IMR-90 (cell line): ENCODE measurements around the gene FAR2. TPM values are rescaled to one million over a fixed set of nuclear protein-coding genes. Genes with fewer than 3 reads are reported as not detected.
A peak's percentile ranks its signal among the peaks of the same experiment; 100 is the strongest.

Source experiments
- ATAC-seq: fragments of 200-7000 bp; cut with Tn5 transposase; 2 replicates; pipeline ENCODE4 v1.9.1; 2020; ENCODE audit warnings: low read depth, mild to moderate bottlenecking, moderate library complexity
- BruUV-seq: library from RNA; stranded (reverse); fragments of 400-500 nt; replicated peaks from 2 replicates; lab custom pipeline; 2021; lab: Mats Ljungman, UMichigan
- CTCF ChIA-PET: fragments of 300-600 bp; formaldehyde crosslinking; extraction: SDS; loops from one replicate; lab custom pipeline; 2021; ENCODE audit warnings: antibody characterized with exemption; lab: Yijun Ruan, JAX
- POLR2A ChIA-PET: fragments of 300-600 bp; sonication (Branson Sonifier 250); formaldehyde crosslinking; loops from one replicate; lab custom pipeline; 2022; ENCODE audit warnings: antibody characterized with exemption; ENCODE audit not compliant: unreplicated experiment; lab: Charles Lee
- DNase-seq: peaks from one replicate; pipeline ENCODE4 v3.0.0; 2013
- H2AFZ ChIP-seq: replicated peaks from 2 replicates; pipeline ENCODE3; 2013; ENCODE audit warnings: low read length, mild to moderate bottlenecking; ENCODE audit not compliant: poor library complexity
- H2AK5ac ChIP-seq: 2 replicates; pipeline ENCODE4 v1.6.1; 2013; ENCODE audit warnings: low read depth, low read length, inconsistent platforms
- H2AK9ac ChIP-seq: replicated peaks from 2 replicates; pipeline ENCODE3; 2013; ENCODE audit warnings: mild to moderate bottlenecking, low read depth, low read length, moderate library complexity; ENCODE audit not compliant: poor library complexity
- H2BK120ac ChIP-seq: 2 replicates; pipeline ENCODE4 v1.6.1; 2013; ENCODE audit warnings: low read depth, low read length, inconsistent platforms
- H2BK15ac ChIP-seq: 3 replicates; pipeline ENCODE4 v1.6.1; 2013; ENCODE audit warnings: low read depth, low read length, inconsistent platforms
- H2BK20ac ChIP-seq: 2 replicates; pipeline ENCODE4 v1.6.1; 2013; ENCODE audit warnings: low read depth, mild to moderate bottlenecking, inconsistent platforms, low read length, moderate library complexity
- H2BK5ac ChIP-seq: 2 replicates; pipeline ENCODE4 v1.6.1; 2013; ENCODE audit warnings: mild to moderate bottlenecking, low read depth, low read length, inconsistent platforms; ENCODE audit not compliant: poor library complexity, severe bottlenecking
- H3K14ac ChIP-seq: replicated peaks from 2 replicates; pipeline ENCODE4 v1.6.1; 2013; ENCODE audit warnings: low read depth, low read length, inconsistent platforms
- H3K18ac ChIP-seq: 2 replicates; pipeline ENCODE4 v1.6.1; 2013; ENCODE audit warnings: low read depth, low read length, control low read depth
- H3K23ac ChIP-seq: 2 replicates; pipeline ENCODE4 v1.6.1; 2013; ENCODE audit warnings: low read depth, low read length, inconsistent platforms
- H3K27ac ChIP-seq: 2 replicates; pipeline ENCODE4 v1.5.1; 2013; ENCODE audit warnings: mild to moderate bottlenecking, control low read depth, low read length; ENCODE audit not compliant: insufficient read depth
- H3K27me3 ChIP-seq: 2 replicates; pipeline ENCODE4 v1.6.1; 2013; ENCODE audit warnings: low read length; ENCODE audit not compliant: control insufficient read depth, insufficient read depth
- H3K36me3 ChIP-seq: 2 replicates; pipeline ENCODE4 v1.6.1; 2013; ENCODE audit warnings: low read length, mixed read lengths; ENCODE audit not compliant: control insufficient read depth, insufficient read depth
- H3K4ac ChIP-seq: 2 replicates; pipeline ENCODE4 v1.6.1; 2013; ENCODE audit warnings: low read depth, low read length, inconsistent platforms
- H3K4me1 ChIP-seq: 2 replicates; pipeline ENCODE4 v1.6.1; 2013; ENCODE audit warnings: low read length, mixed read lengths; ENCODE audit not compliant: control insufficient read depth, insufficient read depth
- H3K4me2 ChIP-seq: 2 replicates; pipeline ENCODE4 v1.6.1; 2013; ENCODE audit warnings: low read depth, mild to moderate bottlenecking, control low read depth, low read length, moderate library complexity
- H3K4me3 ChIP-seq: 2 replicates; pipeline ENCODE4 v1.5.1; 2013; ENCODE audit warnings: low read depth, mild to moderate bottlenecking, control low read depth, low read length, moderate library complexity; ENCODE audit not compliant: insufficient read depth
- H3K56ac ChIP-seq: 2 replicates; pipeline ENCODE4 v1.6.1; 2013; ENCODE audit warnings: low read length, inconsistent platforms; ENCODE audit not compliant: insufficient read depth; ENCODE audit errors: extremely low read depth
- H3K79me1 ChIP-seq, 2 experiments: 2 replicates each; pipeline ENCODE4 v1.6.1; 2013; ENCODE audit warnings: low read length in 2 of 2, inconsistent platforms in 1 of 2, low read depth in 1 of 2
- H3K9ac ChIP-seq: 2 replicates; pipeline ENCODE4 v1.6.1; 2013; ENCODE audit warnings: low read depth, low read length, control low read depth
- H3K9me1 ChIP-seq: 2 replicates; pipeline ENCODE4 v1.6.1; 2013; ENCODE audit warnings: low read length, inconsistent platforms; ENCODE audit not compliant: insufficient read depth
- H3K9me3 ChIP-seq: 2 replicates; pipeline ENCODE4 v1.6.1; 2013; ENCODE audit warnings: low read length; ENCODE audit not compliant: control insufficient read depth, insufficient read depth
- H4K20me1 ChIP-seq: 2 replicates; pipeline ENCODE4 v1.6.1; 2013; ENCODE audit warnings: low read length, inconsistent platforms; ENCODE audit not compliant: insufficient read depth
- H4K5ac ChIP-seq: 2 replicates; pipeline ENCODE4 v1.6.1; 2013; ENCODE audit warnings: mild to moderate bottlenecking, low read depth, low read length, control low read depth
- H4K8ac ChIP-seq, 2 experiments: 2 replicates each; pipeline ENCODE4 v1.6.1; 2013; ENCODE audit warnings: low read depth in 2 of 2, low read length in 2 of 2, control low read depth in 1 of 2, inconsistent platforms in 1 of 2
- H4K91ac ChIP-seq: 2 replicates; pipeline ENCODE4 v1.6.1; 2013; ENCODE audit warnings: low read depth, low read length, inconsistent platforms; ENCODE audit not compliant: insufficient read depth
- BHLHE40 ChIP-seq: fragments of 150-350 bp; IDR thresholded peaks from 2 replicates; pipeline ENCODE4 v1.6.1; 2016; ENCODE audit warnings: mild to moderate bottlenecking, low read depth, low read length
- CEBPB ChIP-seq: IDR thresholded peaks from 2 replicates; pipeline ENCODE4 v1.6.1; 2012; ENCODE audit warnings: low read depth, low read length, improper control_type of control experiment
- CHD1 ChIP-seq: IDR thresholded peaks from 2 replicates; pipeline ENCODE4 v1.6.1; 2012; ENCODE audit warnings: low read depth, low read length, improper control_type of control experiment
- FOS ChIP-seq: fragments of 150-350 bp; IDR thresholded peaks from 2 replicates; pipeline ENCODE4 v1.6.1; 2016; ENCODE audit warnings: low read depth, low read length
- MAFK ChIP-seq: IDR thresholded peaks from 2 replicates; pipeline ENCODE4 v1.6.1; 2012; ENCODE audit warnings: low read depth, low read length, improper control_type of control experiment
- MAZ ChIP-seq: IDR thresholded peaks from 2 replicates; pipeline ENCODE4 v1.6.1; 2012; ENCODE audit warnings: low read depth, mild to moderate bottlenecking, low read length, improper control_type of control experiment, moderate library complexity, borderline replicate concordance
- MXI1 ChIP-seq: IDR thresholded peaks from 2 replicates; pipeline ENCODE4 v1.6.1; 2012; ENCODE audit warnings: low read depth, mild to moderate bottlenecking, low read length, moderate library complexity, borderline replicate concordance
- NFE2L2 ChIP-seq: fragments of 150-350 bp; IDR thresholded peaks from 2 replicates; pipeline ENCODE4 v1.6.1; 2016; ENCODE audit warnings: low read depth, mild to moderate bottlenecking, low read length
- POLR2A ChIP-seq: IDR thresholded peaks from 2 replicates; pipeline ENCODE4 v1.6.1; 2012; ENCODE audit warnings: mild to moderate bottlenecking, low read depth, low read length
- RAD21 ChIP-seq: IDR thresholded peaks from 2 replicates; pipeline ENCODE4 v1.6.1; 2012; ENCODE audit warnings: low read length, improper control_type of control experiment
- RCOR1 ChIP-seq: IDR thresholded peaks from 2 replicates; pipeline ENCODE4 v1.6.1; 2012; ENCODE audit warnings: mild to moderate bottlenecking, low read length, improper control_type of control experiment; ENCODE audit not compliant: insufficient replicate concordance
- RFX5 ChIP-seq: IDR thresholded peaks from 2 replicates; pipeline ENCODE4 v1.8.0; 2012; ENCODE audit warnings: low read depth, mild to moderate bottlenecking, low read length, moderate library complexity
- SMC3 ChIP-seq: fragments of 150-350 bp; IDR thresholded peaks from 2 replicates; pipeline ENCODE4 v1.6.1; 2016; ENCODE audit warnings: low read depth, mild to moderate bottlenecking, antibody characterized with exemption, low read length, moderate library complexity
- WGBS, 2 experiments: methylation state at CpG; one replicate each; pipeline versions ENCODE4 v1.1.5 to v1.1.7; 2013; ENCODE audit warnings: missing lambda C conversion rate in 2 of 2; ENCODE audit not compliant: insufficient read length in 1 of 2; ENCODE audit errors: extremely low coverage in 2 of 2; 5-methylcytosine and 5-hydroxymethylcytosine counted together
- dilution Hi-C: fragments of 300-500 bp; cut with HindIII; formaldehyde crosslinking; loops from one replicate; pipeline ENCODE4 v1.14.3; 2018; ENCODE audit warnings: low sequenced_read_pairs; ENCODE audit not compliant: unreplicated experiment
- in situ Hi-C: fragments of 300-500 bp; cut with MboI; formaldehyde crosslinking; loops from 3 replicates; pipeline ENCODE4 v1.14.3; 2019; ENCODE audit warnings: low sequenced_read_pairs, inconsistent platforms, mixed read lengths
- intact Hi-C: fragments of 100-400 bp; cut with micrococcal nuclease; formaldehyde crosslinking; loops from 2 replicates; pipeline ENCODE4 v1.10.0; 2022
- polyA plus RNA-seq, 3 experiments: library from polyadenylated mRNA; depleted of rRNA; stranded (reverse); fragments of >200 nt; gene quantifications; 2 replicates each; pipeline ENCODE4 v1.2.3, GENCODE V29; 2012; ENCODE audit warnings: low replicate concordance in 1 of 3
- total RNA-seq: library from RNA; depleted of rRNA; stranded (reverse); fragments of >200 nt; gene quantifications from 2 replicates; pipeline ENCODE4 v1.2.3, GENCODE V29; 2012
- TF ChIP-seq, protein P1 (sequence below): fragments of 150-350 bp; IDR thresholded peaks from 2 replicates; pipeline ENCODE4 v1.6.1; 2017; ENCODE audit warnings: mild to moderate bottlenecking, antibody characterized with exemption, low read length, low read depth
- TF ChIP-seq, protein P2 (sequence below): fragments of 150-350 bp; IDR thresholded peaks from 2 replicates; pipeline ENCODE4 v1.6.1; 2016; ENCODE audit warnings: low read depth, mild to moderate bottlenecking, low read length, moderate library complexity, borderline replicate concordance
- TF ChIP-seq, protein P3 (sequence below): conservative IDR thresholded peaks from 2 replicates; pipeline ENCODE4 v1.5.1; 2012; ENCODE audit warnings: mild to moderate bottlenecking, low read depth, low read length, improper control_type of control experiment

FAR2 gene
- total and polyA plus RNA-seq, 2 of the 4 experiments (the other 2 are of a cell fraction), result 1.1 to 2.0 TPM

DNA sequence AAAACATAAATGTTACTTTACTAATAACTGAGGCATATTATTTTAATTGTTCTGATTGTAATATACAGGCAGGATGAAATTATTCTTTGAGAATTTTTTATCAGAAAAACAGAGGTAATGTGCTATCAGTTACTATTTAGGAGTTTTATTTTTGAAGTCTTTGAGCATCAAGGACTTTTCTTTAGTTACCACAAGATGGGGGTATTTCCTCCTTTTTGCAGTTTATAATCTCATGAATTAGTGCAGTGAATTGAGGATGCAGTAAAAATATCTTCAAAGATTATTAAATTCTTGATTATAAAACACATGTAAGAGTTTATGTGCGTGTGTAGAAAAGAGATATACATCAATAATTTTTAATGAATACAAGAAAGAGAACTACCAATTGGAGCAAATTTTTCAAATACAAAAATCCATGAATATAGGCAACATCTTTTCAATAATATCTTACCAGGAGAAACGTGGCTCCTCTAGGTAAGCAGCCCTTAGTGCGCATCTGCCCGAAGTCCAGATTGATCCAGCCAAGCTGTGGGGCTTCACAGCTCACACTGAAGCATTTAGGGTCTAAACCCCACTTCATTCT, 160.3 kb downstream of the FAR2 start:
- no peak overlapping the region for H2BK20ac ChIP-seq
- H3K23ac ChIP-seq, result no peak overlapping the region
- no peak overlapping the region for H3K4me3 ChIP-seq
- H4K5ac ChIP-seq, result no peak overlapping the region
- no peak overlapping the region for H4K91ac ChIP-seq
- no peak overlapping the region for H3K14ac ChIP-seq
- no peaks in the 10 kb centered on the region for H4K20me1 ChIP-seq
- H2AFZ ChIP-seq, result no peak overlapping the region
- no peak overlapping the region for H3K4ac ChIP-seq
- ATAC-seq, result 0 out of 2 replicates have a peak, but pooled peaks have one; percentile 29
- peak; percentile 67 for TF ChIP-seq RAD21
- no peak for TF ChIP-seq MAZ
- no peak for TF ChIP-seq CHD1
- TF ChIP-seq BHLHE40, result no peak
- TF ChIP-seq MAFK, result no peak
- no peak for TF ChIP-seq RFX5
- TF ChIP-seq, protein P1, sequence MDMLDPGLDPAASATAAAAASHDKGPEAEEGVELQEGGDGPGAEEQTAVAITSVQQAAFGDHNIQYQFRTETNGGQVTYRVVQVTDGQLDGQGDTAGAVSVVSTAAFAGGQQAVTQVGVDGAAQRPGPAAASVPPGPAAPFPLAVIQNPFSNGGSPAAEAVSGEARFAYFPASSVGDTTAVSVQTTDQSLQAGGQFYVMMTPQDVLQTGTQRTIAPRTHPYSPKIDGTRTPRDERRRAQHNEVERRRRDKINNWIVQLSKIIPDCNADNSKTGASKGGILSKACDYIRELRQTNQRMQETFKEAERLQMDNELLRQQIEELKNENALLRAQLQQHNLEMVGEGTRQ, result no peak
- TF ChIP-seq, protein P2, sequence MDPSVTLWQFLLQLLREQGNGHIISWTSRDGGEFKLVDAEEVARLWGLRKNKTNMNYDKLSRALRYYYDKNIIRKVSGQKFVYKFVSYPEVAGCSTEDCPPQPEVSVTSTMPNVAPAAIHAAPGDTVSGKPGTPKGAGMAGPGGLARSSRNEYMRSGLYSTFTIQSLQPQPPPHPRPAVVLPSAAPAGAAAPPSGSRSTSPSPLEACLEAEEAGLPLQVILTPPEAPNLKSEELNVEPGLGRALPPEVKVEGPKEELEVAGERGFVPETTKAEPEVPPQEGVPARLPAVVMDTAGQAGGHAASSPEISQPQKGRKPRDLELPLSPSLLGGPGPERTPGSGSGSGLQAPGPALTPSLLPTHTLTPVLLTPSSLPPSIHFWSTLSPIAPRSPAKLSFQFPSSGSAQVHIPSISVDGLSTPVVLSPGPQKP, result no peak
- TF ChIP-seq FOS, result no peak
- TF ChIP-seq NFE2L2, result no peak
- TF ChIP-seq POLR2A, result no peak
- no peak for TF ChIP-seq MXI1
- TF ChIP-seq, protein P3, sequence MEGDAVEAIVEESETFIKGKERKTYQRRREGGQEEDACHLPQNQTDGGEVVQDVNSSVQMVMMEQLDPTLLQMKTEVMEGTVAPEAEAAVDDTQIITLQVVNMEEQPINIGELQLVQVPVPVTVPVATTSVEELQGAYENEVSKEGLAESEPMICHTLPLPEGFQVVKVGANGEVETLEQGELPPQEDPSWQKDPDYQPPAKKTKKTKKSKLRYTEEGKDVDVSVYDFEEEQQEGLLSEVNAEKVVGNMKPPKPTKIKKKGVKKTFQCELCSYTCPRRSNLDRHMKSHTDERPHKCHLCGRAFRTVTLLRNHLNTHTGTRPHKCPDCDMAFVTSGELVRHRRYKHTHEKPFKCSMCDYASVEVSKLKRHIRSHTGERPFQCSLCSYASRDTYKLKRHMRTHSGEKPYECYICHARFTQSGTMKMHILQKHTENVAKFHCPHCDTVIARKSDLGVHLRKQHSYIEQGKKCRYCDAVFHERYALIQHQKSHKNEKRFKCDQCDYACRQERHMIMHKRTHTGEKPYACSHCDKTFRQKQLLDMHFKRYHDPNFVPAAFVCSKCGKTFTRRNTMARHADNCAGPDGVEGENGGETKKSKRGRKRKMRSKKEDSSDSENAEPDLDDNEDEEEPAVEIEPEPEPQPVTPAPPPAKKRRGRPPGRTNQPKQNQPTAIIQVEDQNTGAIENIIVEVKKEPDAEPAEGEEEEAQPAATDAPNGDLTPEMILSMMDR, result peak; percentile 67
- no peak for TF ChIP-seq CEBPB
- TF ChIP-seq RCOR1, result no peak
- peak; percentile 54; the same call in 1 of the 2 replicates for TF ChIP-seq SMC3
- H3K4me1 ChIP-seq, result no peaks in the 10 kb centered on the region
- no peak overlapping the region for H2AK9ac ChIP-seq
- in situ Hi-C loops (no loop called here), intact Hi-C loops (loop anchor here (5.0 to 10.0 kb wide), 4 partner anchors 208 to 1535 kb away; no protein-coding TSS in a partner anchor), dilution Hi-C loops (no loop called here)
- H3K9ac ChIP-seq, result no peak overlapping the region
- no peak overlapping the region for H3K4me2 ChIP-seq
- no peak overlapping the region for H2BK15ac ChIP-seq
- H3K36me3 ChIP-seq, result no peaks in the 10 kb centered on the region
- H3K56ac ChIP-seq, result no peak overlapping the region
- H4K8ac ChIP-seq, result no peak overlapping the region
- no peak overlapping the region for H3K27ac ChIP-seq
- no peaks in the 10 kb centered on the region for H3K9me1 ChIP-seq
- no peak overlapping the region for H2BK120ac ChIP-seq
- H3K9me3 ChIP-seq, result no peaks in the 10 kb centered on the region
- H3K27me3 ChIP-seq, result no peaks in the 10 kb centered on the region
- DNase-seq, result peak; percentile 47
- no TSS peak for BruUV-seq
- no peak overlapping the region for H3K18ac ChIP-seq
- no CpG with 5 or more reads among the region's 4 CpGs for WGBS, 2 experiments
- no peaks in the 10 kb centered on the region for H3K79me1 ChIP-seq
- ChIA-PET POLR2A (no interaction called here), CTCF (interaction anchor here (0.5 to 1.5 kb wide), 2 partner anchors 38 to 236 kb away, joined by 3 read pairs; no protein-coding TSS in a partner anchor)
- no peak overlapping the region; the same call in 1 of the 2 replicates for H2AK5ac ChIP-seq
- no peak overlapping the region for H2BK5ac ChIP-seq
